Measurements from ENCODE around the gene ADORA1.

ADORA1 gene

DNA sequence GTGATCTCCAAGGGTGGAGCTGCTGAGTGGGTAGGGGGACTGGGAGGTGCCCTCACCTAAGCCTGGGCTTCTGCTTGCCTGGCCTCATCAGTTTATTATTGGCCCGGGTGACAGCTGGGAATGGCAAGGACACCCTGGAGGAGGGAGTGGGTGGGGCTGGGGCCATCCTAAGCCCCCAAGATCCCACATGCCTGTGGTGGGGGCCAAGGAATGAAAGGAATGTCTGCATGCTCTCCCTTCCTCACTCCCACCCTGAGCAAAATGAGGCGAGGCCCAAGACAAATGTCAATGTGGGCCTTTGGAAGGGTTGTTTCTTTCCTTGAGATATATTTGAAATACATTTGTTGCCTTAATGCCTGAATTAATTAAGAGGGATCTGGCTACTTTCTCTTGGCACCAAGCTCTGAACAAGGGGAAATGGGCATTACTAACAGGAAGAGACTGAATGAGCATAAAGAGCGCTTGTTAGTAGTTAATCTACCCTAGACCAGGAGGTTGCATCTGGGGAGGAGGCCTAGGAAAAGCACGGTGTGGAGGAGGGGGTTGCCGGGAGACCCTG is 78.7 kb downstream of the ADORA1 start:
- TF ChIP-seq EP300 (IDR thresholded peaks at IDR 0.05; ENCODE audit: borderline replicate concordance) (no peak), CEBPB (IDR thresholded peaks at IDR 0.05) (no peak), NFIC (IDR thresholded peaks at IDR 0.05) (no peak), RAD21 (IDR thresholded peaks at IDR 0.05; ENCODE audit: low read depth) (no peak), YY1 (IDR thresholded peaks at IDR 0.05; ENCODE audit: low read depth) (no peak), FOXM1 (IDR thresholded peaks at IDR 0.05; ENCODE audit: borderline replicate concordance, low read depth) (no peak), TCF12 (IDR thresholded peaks at IDR 0.05; ENCODE audit: low read depth) (no peak), TAF1 (IDR thresholded peaks at IDR 0.05; ENCODE audit: low read depth) (no peak), EGR1 (IDR thresholded peaks at IDR 0.05) (no peak), TEAD4 (IDR thresholded peaks at IDR 0.05) (no peak), CREB1 (IDR thresholded peaks at IDR 0.05; ENCODE audit: low read depth) (no peak), ZBTB7A (IDR thresholded peaks at IDR 0.05; ENCODE audit: low read depth) (no peak)
- TF ChIP-seq, protein P1, sequence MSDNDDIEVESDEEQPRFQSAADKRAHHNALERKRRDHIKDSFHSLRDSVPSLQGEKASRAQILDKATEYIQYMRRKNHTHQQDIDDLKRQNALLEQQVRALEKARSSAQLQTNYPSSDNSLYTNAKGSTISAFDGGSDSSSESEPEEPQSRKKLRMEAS (IDR thresholded peaks at IDR 0.05), result no peak
- TF ChIP-seq, protein P2, sequence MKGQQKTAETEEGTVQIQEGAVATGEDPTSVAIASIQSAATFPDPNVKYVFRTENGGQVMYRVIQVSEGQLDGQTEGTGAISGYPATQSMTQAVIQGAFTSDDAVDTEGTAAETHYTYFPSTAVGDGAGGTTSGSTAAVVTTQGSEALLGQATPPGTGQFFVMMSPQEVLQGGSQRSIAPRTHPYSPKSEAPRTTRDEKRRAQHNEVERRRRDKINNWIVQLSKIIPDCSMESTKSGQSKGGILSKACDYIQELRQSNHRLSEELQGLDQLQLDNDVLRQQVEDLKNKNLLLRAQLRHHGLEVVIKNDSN (IDR thresholded peaks at IDR 0.05), result no peak
- TF ChIP-seq, protein P3, sequence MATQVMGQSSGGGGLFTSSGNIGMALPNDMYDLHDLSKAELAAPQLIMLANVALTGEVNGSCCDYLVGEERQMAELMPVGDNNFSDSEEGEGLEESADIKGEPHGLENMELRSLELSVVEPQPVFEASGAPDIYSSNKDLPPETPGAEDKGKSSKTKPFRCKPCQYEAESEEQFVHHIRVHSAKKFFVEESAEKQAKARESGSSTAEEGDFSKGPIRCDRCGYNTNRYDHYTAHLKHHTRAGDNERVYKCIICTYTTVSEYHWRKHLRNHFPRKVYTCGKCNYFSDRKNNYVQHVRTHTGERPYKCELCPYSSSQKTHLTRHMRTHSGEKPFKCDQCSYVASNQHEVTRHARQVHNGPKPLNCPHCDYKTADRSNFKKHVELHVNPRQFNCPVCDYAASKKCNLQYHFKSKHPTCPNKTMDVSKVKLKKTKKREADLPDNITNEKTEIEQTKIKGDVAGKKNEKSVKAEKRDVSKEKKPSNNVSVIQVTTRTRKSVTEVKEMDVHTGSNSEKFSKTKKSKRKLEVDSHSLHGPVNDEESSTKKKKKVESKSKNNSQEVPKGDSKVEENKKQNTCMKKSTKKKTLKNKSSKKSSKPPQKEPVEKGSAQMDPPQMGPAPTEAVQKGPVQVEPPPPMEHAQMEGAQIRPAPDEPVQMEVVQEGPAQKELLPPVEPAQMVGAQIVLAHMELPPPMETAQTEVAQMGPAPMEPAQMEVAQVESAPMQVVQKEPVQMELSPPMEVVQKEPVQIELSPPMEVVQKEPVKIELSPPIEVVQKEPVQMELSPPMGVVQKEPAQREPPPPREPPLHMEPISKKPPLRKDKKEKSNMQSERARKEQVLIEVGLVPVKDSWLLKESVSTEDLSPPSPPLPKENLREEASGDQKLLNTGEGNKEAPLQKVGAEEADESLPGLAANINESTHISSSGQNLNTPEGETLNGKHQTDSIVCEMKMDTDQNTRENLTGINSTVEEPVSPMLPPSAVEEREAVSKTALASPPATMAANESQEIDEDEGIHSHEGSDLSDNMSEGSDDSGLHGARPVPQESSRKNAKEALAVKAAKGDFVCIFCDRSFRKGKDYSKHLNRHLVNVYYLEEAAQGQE (IDR thresholded peaks at IDR 0.05; ENCODE audit: low read depth), result no peak

DNA sequence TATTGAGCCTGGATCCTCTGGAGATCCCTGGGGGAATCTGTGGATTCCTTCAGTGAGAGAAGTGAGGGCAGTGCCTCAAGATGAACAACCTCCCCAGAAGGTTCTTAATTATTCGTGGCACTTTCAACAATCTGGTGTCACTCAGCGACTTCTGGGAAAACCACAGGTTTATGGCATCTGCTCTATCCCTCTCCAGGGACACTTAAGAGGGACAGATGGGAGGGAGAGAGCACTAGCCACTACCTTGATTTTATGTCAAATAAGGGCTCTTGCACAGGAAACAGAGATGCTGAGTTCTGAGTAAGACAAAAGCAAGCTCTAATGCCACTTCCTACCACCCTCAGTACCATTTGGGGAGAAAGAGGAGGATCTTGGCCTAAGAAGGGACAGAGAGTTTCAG is 80.2 kb downstream of the ADORA1 start:
- no peak for TF ChIP-seq TEAD4 (IDR thresholded peaks at IDR 0.05)

DNA sequence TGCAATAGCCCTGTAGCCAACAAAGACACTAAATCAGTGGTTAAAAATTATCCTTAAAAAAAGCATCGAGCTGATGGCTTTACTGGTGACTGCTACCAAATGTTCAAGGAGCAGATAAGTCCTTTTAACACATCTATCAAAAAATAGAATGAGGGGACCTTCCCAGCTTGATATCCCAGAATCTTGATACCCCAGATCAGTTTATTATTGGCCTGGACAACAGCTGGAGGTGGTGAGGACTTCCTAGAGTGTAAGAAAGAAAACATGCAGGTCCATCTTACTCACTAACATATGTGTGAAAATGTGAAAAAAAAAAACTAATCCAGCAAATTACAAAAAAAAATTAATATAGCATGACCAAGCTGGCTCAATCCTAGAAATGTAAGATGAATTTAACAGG is 80.7 kb downstream of the ADORA1 start:
- TF ChIP-seq TCF12 (IDR thresholded peaks at IDR 0.05; ENCODE audit: low read depth) (no peak), ZBTB7A (IDR thresholded peaks at IDR 0.05; ENCODE audit: low read depth) (no peak), RAD21 (IDR thresholded peaks at IDR 0.05; ENCODE audit: low read depth) (no peak), TAF1 (IDR thresholded peaks at IDR 0.05; ENCODE audit: low read depth) (no peak), EP300 (IDR thresholded peaks at IDR 0.05; ENCODE audit: borderline replicate concordance) (no peak), CEBPB (IDR thresholded peaks at IDR 0.05) (no peak), NFIC (IDR thresholded peaks at IDR 0.05) (no peak), FOXM1 (IDR thresholded peaks at IDR 0.05; ENCODE audit: borderline replicate concordance, low read depth) (no peak), TEAD4 (IDR thresholded peaks at IDR 0.05) (no peak), EGR1 (IDR thresholded peaks at IDR 0.05) (no peak), CREB1 (IDR thresholded peaks at IDR 0.05; ENCODE audit: low read depth) (no peak), YY1 (IDR thresholded peaks at IDR 0.05; ENCODE audit: low read depth) (no peak)
- TF ChIP-seq, protein P1 (IDR thresholded peaks at IDR 0.05), result no peak
- TF ChIP-seq, protein P2 (IDR thresholded peaks at IDR 0.05), result no peak
- TF ChIP-seq, protein P3 (IDR thresholded peaks at IDR 0.05; ENCODE audit: low read depth), result no peak

DNA sequence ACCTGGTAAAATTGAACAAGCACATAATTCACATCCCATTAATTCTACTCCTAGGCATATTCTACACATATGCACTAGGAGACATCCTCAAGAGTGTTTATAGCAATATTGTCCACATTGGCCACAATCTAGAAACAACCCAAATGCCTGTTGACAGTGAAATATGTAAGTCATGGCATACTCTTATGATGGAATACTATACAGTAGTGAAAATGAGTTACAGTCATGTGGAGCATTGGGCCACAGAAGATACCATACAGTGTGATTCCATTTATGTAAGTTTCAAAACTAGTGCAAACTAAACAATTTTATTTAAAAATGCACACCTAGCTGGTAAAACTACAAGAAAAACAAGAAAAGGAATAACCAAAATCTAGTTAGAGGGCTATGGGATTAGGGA is 82.8 kb downstream of the ADORA1 start:
- no peak for TF ChIP-seq CREB1 (IDR thresholded peaks at IDR 0.05; ENCODE audit: low read depth)
- no peak for TF ChIP-seq TEAD4 (IDR thresholded peaks at IDR 0.05)
- TF ChIP-seq, protein P2 (IDR thresholded peaks at IDR 0.05), result no peak

DNA sequence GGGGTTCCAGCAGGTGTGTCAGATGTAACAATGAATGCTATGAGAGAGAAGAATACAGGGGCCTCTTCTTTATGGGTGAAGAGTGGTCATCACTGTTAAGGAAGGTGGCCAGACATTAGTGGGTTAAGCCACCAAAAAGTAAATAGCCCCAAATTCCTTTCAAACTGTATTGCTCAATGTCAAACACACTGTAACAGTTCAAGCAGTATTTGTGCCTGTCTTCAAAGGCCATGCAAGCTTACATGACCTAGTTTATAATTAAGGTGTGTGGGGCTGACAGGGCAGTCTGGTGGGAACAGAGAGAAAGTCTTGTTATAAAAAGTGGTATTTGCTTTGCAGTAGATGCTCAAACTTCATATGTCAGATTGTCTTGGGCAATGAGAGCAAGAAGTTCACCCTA is 83.5 kb downstream of the ADORA1 start:
- TF ChIP-seq RAD21 (IDR thresholded peaks at IDR 0.05; ENCODE audit: low read depth) (no peak), YY1 (IDR thresholded peaks at IDR 0.05; ENCODE audit: low read depth) (no peak)

DNA sequence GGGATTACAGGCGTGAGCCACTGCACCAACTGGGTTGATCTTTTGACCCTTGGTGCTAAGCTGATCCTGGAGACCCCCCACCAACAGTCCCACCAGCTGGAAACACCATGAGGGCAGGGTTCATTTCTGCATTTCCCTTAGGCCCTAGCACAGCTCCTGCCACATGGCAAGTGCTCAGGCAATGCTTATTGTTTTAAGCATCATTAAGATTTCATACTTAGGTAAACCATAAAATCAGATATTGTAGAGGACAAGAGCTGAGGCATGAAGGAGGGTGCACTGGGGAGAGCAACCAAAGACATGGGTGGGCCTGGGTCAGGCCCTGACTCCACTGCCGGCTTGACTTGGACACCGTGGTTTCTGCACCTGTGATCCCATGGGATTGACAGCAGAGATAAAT is 84.3 kb downstream of the ADORA1 start:
- TF ChIP-seq CREB1 (IDR thresholded peaks at IDR 0.05; ENCODE audit: low read depth), result no peak
- no peak for TF ChIP-seq FOXM1 (IDR thresholded peaks at IDR 0.05; ENCODE audit: borderline replicate concordance, low read depth)
- TF ChIP-seq, protein P1 (IDR thresholded peaks at IDR 0.05), result no peak
- no peak for TF ChIP-seq TCF12 (IDR thresholded peaks at IDR 0.05; ENCODE audit: low read depth)

Measured in Ishikawa (cell line).